ENCODE measurements around the gene ACKR2.
"Not testable (repeated sequence)": the region's sequence is repeated elsewhere in the genome, so short reads cannot be mapped to it uniquely, and the experiment has no call there.

The ACKR2 gene

GRCh38 chr3:42802876-42803413, 6.3 kb upstream of the ACKR2 start:
- no peak for DNase-seq

DNA sequence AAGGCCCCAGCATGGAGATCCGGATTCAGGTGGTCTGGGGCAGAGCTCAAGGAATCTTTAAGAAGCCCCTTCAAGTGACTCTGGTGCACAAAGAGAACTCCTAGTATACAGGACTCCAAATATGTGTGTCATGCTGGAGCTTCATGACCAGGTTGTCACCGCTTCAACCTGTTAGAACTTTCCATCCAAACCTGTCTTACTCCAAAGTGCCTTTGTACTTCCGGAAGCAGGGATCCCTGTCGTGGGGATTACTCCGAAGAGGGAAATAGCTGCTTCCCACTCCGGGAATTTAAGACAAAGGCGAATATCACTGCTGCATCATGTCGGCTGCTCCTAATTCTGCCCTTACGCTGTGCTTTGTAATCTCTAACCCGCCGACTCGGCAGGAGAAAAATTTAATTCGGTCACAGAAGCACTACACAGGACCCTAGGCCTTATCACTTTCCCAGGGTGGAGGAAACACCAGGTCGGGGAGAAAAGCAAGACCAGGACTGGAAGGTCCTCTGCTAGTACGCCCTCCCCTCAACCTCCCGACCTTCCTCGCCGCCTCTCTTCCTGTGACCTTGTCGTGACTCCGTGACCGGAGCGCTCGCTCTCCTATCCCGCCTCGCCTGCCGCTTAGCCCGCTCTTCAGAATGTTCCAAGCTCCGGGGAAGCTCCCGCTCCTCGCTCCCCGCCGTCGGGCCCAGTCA, 5.7 kb upstream of the ACKR2 start:
- peak; percentile 59 for DNase-seq

DNA sequence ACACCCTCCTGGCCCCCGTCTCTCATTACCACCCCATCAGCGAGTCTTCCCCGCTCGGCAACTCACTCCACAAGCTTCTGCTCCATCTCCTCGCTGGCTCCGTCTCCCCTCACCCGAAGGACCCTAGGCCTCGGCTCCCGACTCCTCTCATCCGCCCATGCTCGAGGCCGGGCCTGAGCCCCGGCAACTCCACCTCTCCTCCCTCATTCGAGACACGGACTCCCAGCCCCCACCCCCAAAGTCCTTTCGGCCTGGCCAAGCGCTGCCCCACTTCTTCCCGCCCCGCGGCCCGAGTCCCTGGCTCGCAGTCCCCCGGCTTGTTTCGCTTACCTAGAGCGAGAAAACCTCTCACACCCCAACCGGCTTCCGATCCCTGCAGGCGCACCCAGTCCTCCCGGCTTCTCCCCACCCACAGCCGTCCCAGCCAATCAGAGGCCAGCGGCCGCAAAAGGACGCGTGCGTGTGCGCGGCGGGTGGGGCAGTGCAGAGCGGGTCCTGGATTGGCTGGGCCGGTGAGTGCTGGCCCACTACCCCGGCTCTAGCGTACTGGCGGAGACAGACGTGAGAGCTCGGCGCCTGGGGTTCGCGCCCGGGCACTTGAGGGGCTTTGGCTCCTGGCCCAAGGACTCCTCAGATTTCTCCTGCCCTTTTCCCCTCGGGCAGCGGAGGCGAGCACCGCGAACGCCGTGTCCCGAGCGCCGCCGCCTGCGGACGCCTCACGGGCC, 5.0 kb upstream of the ACKR2 start, which contains the start of gene HIGD1A:
HIGD1A (minus strand) TSS at position 385 of the 725 bp plus-strand sequence. CDS start 10,237 bp downstream, outside the sequence.
- DNase-seq = peak; percentile 97

DNA sequence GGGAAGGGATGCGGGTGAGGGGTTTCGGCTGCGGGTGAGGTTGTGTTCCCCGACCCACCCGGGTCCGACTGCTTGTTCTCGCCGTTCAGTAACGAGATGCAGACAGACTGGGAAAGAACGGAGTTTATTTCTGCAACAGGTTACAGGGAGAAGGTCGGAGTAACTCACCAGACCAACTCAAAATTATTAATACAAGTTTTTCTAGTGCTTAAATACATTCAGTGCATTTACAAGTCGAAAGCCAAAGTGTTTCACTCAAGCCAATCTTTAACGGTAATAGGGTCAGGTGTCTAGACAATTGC, 4.5 kb upstream of the ACKR2 start:
- no peak for DNase-seq

DNA sequence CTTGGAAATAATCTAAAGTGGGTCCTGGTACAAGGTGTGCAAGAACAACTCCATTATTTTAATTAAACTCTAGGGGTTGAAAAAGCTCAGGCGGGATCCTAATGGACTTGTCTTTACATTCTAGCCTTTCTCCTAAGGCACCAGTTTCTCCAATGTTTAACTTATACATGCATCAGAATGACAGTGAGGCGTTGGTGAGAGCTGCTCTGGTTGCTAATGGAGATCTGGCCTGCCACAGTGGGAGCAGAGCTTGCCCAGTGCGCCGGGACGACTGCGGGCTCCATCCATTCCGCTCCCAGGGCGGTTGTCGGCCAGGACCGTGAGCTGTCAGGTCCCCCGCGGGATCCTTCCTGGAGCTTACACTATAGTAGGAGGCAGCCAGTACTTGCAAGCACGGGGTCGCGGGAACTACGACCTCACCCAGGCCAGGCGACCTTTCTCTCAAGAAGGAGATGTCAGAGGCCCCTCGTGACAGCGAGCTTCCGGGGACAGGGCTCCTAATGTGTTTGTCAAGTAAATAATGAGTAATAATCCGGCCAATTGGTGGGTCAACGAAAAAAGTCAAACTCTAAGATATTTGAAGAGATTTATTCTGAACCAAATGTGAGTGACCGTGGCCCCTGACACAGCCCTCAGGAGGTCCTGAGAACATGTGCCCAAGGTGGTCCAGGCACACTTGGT, 4.0 kb upstream of the ACKR2 start:
- no peak for DNase-seq

- no peak for DNase-seq
Measured at GRCh38 chr3:42807929-42808328, 1.3 kb upstream of the ACKR2 start.

GRCh38 chr3:42810706-42811105, 1.5 kb downstream of the ACKR2 start:
- not testable (repeated sequence) for DNase-seq

DNA sequence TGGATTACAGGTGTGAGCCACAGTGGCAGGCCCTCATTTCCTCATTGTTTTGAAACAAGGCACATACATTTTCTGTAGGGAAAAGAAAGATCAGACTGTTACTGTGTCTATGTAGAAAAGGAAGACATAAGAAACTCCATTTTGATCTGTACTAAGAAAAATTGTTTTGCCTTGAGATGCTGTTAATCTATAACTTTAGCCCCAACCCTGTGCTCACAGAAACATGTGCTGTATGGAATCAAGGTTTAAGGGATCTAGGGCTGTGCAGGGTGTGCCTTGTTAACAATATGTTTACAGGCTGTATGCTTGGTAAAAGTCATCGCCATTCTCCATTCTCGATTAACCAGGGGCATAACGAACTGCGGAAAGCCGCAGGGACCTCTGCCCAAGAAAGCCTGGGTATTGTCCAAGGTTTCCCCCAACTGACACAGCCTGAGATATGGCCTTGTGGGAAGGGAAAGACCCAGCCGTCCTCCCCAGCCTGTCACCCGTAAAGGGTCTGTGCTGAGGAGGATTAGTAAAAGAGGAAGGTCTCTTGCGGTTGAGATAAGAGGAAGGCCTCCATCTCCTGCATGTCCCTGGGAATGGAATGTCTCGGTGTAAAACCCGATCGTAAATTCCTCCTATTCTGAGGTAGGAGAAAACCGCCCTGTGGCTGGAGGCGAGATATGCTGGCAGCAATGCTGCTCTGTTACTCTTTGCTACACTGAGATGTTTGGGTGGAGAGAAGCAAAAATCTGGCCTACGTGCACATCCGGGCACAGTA, 2.1 kb downstream of the ACKR2 start:
- DNase-seq = not testable (repeated sequence)

DNA sequence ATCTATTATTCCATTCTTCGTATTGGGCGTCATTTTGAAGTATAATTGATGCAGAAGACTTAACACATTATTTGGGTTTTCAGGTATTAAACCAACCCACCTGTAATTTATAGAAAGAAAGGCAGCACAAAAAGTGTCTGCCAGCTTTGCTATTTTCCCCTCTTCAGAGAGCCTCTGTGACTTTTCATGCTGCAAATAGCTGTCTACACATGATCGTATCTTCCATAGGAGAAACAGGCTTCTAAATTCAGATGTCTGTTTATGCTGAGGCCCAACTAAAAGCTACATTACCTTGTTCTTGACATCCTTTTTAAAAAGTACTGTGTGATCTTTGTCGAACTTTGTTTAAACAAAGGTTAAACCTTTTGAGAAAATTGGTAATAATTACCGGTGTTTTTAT, 5.0 kb downstream of the ACKR2 start:
- no peak for DNase-seq

DNA sequence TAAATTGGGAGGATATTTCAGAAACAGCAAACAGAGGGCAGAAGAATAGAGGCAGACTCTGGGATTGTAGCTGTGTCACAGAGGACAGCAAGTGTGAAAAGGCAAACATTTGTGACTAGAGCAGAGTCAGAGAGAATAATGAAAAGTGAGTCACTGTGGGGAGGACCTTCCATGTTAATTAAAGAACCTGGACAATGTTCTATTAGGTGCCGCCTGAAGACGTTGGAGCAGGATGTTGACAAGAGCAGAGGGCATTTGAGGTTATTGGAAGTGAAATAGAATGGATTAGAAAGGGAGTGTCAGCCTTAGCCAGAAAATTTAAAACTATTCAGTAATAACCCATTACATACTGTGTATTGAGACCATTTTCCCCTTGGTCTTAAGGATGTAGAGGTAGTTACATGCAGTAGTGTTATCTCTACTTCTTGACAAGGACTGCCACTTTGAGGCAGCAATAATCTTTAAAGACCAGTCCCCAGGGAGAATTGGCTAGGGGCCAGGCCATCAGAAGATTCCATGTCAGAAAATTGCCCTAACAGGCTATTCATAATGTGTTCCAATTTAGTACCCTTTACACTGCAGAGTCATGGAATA, 5.8 kb downstream of the ACKR2 start:
- no peak for DNase-seq

- no peak for DNase-seq
Measured at GRCh38 chr3:42815826-42816225, 6.6 kb downstream of the ACKR2 start.

- no peak for DNase-seq
Measured at GRCh38 chr3:42819351-42819965, 10.2 kb downstream of the ACKR2 start.

- no peak for DNase-seq
Measured at GRCh38 chr3:42820746-42821051, 11.5 kb downstream of the ACKR2 start.

GRCh38 chr3:42822828-42823227, 13.6 kb downstream of the ACKR2 start:
- DNase-seq = no peak

- DNase-seq = no peak
Measured at GRCh38 chr3:42823351-42823750, 14.1 kb downstream of the ACKR2 start.

DNA sequence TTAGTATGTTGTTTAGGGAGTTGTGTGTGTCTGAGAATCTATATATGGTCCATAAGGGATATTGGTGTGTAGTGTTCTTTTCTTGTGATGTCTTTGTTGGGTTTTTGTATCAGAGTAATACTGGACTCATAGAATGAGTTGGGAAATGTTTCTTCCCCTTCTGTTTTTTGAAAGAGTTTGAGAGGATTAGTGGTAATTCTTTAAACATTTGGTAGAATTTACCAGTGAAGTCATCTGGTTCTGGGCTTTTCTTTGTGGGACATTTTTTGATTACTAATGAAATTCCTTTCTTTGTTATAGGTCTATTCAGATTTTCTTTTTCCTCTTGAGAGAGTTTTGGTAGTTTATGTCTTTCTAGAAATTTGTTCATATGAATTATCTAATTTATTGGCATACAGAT, 16.9 kb downstream of the ACKR2 start:
- no peak for DNase-seq

DNA sequence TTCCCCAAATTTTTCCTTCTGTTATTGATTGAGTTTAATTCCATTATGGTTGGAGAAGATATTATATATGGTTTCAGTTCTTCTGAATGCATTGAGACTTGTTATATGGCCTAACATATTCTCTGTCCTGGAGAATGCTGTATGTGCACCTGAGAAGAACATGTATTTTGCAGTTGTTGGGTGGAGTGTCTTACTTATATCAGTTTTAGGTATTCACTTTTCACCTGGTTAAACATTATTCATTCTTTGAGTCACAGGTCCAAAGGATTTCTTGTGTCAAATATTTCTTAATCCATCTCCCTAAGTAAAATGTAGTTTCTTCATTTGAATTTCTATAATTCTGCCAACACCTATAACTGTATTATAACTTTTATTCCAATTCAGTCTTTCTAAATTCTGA, 17.8 kb downstream of the ACKR2 start:
- DNase-seq = no peak

DNA sequence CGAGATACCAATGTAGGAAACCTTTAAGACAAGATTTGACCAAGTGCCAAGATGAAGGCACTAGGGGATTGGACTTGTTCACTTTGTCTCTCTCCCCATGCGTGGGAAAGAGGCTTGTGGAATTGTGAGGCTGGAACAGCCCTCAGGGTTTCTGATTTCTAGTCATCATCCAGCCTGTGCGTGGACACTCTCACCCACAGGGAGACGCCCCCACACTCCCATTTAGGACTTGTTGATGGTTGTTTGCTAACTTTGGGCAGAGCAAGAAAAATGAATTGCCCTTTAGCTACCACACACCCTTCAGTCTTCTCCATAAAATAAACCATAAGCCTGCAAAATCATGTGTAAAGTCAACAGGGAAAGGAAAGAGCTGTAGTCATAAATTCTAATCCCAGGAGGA, 18.4 kb downstream of the ACKR2 start:
- no peak for DNase-seq

DNA sequence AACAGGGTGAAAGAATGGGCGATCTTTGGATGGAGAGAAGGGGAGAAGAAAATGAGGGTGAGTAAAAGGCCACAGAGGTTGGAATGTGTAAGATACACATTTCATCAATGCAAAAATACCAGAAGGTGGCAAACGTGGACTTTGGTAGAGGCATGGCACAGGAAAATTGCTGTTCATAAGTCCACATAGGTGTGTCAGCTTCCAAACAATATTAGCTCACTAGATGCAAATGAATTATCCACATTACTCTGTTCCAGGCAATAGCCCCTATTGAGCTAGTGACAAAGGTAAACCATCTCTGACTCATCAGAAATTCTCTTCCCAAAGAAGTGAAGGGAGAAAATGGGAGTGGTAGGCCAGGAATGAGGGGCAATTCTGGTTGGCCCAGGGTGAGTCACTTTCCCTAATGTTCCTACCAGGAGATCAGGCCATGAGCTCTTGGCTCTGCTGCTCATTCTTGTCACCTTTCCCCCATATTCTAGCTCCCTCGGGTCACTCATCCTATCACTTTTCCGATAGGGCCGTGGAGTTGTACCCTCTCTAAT, 19.9 kb downstream of the ACKR2 start:
- DNase-seq = no peak

DNA sequence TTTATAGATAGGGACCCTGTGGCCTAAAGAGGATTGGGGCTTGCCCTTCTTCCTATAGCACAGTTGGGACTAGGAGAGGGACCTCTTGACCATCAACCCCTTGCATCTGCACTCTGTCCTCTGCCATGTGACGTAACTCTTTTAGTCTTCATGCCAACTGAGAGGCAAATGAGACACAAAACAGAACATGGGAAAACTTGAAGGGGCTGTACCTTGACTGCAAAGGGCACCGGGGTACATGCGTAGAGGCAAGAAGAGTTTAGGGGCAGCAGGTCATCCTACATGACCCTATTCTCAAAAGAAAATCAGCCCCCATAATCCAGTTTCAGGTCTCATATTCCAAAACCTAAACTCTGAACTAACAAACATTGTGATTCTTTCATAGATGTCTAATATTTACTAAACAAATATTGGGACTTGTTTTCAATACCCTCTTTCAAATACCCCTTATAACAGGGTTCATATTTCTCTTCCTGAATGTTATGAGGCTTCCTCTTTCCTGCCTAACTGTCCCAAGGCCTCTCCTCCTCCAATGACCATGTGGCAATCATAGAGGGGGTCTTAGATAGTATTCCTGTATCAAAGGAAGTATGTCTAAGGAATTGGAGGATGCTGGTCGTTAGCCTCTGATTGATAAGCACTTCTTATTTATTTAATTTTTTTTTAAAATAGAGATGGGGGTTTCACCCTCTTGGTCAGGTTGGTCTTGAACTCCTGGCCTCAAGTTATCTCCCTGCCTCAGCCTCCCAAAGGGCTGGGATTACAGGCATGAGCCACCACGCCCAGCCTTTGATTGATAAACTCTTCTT, 20.6 kb downstream of the ACKR2 start:
- DNase-seq = no peak
